HFFc6 (cell line): ENCODE results near the gene FGFR3. TPM values are rescaled to one million over a fixed set of nuclear protein-coding genes. Genes with fewer than 3 reads are reported as not detected.

Source experiments
- DNase-seq: peaks from one replicate; pipeline ENCODE4 v3.0.0-alpha.2; 2018
- H3K27ac Mint-ChIP-seq: 2 replicates; pipeline ENCODE4 v1.8.0; 2020; ENCODE audit warnings: mild to moderate bottlenecking, mixed read lengths
- H3K27me3 Mint-ChIP-seq: 2 replicates; pipeline ENCODE4 v1.8.0; 2021; ENCODE audit warnings: mild to moderate bottlenecking, moderate library complexity, mixed read lengths; ENCODE audit not compliant: insufficient read depth
- H3K36me3 Mint-ChIP-seq: 2 replicates; pipeline ENCODE4 v1.8.0; 2021; ENCODE audit warnings: low read depth, mixed read lengths
- H3K4me1 Mint-ChIP-seq: 2 replicates; pipeline ENCODE4 v1.8.0; 2020; ENCODE audit warnings: low read depth, mixed read lengths
- H3K4me3 Mint-ChIP-seq: 2 replicates; pipeline ENCODE4 v1.8.0; 2020; ENCODE audit warnings: mild to moderate bottlenecking, moderate library complexity, mixed read lengths
- H3K9me3 Mint-ChIP-seq: 2 replicates; pipeline ENCODE4 v1.8.0; 2020; ENCODE audit warnings: mild to moderate bottlenecking, mixed read lengths
- CTCF ChIP-seq: fragments of 200-600 bp; sonication (generic); IDR thresholded peaks from 2 replicates; pipeline ENCODE4 v1.5.0; 2021; ENCODE audit warnings: antibody characterized with exemption, mild to moderate bottlenecking
- total RNA-seq, 6 experiments: library from RNA; stranded (reverse); fragmentation: NEBNext Ultra II Directional; extraction: Animal tissue kit (Norgen Biotek cat#: 25700); gene quantifications; 2 replicates in 1 of 6; 3 replicates in 5 of 6; pipeline ENCODE4 v1.2.3, GENCODE V29; 2021

Gene FGFR3
- total RNA-seq, 6 experiments from 2014 or later, result 0.59 to 1.6 (median 0.75) TPM

DNA sequence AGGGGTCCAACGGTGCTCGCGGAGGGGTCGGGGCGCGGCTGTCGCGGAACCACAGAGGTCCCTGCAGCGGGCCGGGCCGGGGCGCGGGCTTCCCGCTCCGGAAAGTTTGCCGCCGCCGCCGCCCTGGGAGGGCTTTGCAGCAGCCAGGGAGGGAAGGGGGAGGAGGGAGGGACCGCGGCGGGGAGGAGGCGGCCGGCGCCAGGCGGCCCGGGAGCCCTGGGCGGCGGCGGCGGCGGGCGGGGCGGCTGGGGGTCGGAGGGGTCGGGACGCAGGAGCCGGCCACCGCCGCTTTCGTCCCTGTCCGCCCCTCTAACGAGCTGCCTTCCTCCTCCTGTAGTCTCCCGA, 375 bp downstream of the FGFR3 start:
- peaks cover 14% of the 10 kb centered on the region for H3K27me3 Mint-ChIP-seq
- no peak overlapping the region for H3K27ac Mint-ChIP-seq
- no peaks in the 10 kb centered on the region for H3K36me3 Mint-ChIP-seq
- H3K9me3 Mint-ChIP-seq, result no peaks in the 10 kb centered on the region
- no peak overlapping the region for H3K4me3 Mint-ChIP-seq
- no peaks in the 10 kb centered on the region for H3K4me1 Mint-ChIP-seq
- no peak for TF ChIP-seq CTCF
- DNase-seq, result no peak

DNA sequence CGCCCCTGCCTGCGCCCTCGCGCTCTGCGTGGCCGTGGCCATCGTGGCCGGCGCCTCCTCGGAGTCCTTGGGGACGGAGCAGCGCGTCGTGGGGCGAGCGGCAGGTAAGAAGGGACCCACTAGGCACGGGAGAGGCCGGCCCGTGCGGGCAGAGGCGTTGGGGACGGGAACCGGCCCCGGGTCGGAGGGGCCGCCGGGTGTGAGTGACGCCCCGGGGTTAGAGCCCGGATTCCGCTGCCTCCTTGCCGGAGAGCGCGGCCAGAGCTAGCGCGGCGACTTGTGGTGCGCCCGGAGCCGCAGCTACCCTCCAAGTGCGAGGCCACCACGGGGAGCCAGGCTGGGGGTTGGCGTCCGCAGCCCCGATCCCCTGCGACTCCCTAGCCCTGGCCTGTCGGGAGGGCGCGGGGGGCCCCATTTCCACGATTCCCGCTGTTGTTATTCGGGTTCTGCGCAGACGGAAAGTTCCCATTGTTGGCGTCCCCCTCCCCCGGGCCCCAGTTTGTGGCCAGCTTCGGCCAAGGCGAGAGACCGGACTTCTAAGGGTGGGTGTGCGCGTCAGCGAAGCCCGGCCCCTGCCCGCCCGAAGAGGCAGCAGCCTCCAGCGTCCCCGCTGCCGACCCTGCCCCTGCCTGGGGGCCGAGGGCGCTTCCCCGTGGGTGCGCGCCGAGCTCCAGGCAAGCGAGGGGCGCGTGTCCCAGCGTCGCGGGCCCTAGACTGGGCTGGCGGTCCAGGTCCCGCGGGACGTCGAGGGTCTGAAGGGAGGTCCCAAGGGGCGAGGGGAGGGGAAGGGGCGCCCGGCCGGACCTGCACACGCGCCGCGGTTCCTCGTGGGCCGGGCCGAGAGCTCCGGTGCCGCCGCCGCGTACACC, 1.1 kb downstream of the FGFR3 start:
- DNase-seq, result no peak
- H3K4me3 Mint-ChIP-seq, result no peak overlapping the region
- TF ChIP-seq CTCF, result no peak
- H3K4me1 Mint-ChIP-seq, result no peaks in the 10 kb centered on the region
- H3K36me3 Mint-ChIP-seq, result no peaks in the 10 kb centered on the region
- no peaks in the 10 kb centered on the region for H3K9me3 Mint-ChIP-seq
- no peak overlapping the region for H3K27ac Mint-ChIP-seq
- peaks cover 14% of the 10 kb centered on the region for H3K27me3 Mint-ChIP-seq

DNA sequence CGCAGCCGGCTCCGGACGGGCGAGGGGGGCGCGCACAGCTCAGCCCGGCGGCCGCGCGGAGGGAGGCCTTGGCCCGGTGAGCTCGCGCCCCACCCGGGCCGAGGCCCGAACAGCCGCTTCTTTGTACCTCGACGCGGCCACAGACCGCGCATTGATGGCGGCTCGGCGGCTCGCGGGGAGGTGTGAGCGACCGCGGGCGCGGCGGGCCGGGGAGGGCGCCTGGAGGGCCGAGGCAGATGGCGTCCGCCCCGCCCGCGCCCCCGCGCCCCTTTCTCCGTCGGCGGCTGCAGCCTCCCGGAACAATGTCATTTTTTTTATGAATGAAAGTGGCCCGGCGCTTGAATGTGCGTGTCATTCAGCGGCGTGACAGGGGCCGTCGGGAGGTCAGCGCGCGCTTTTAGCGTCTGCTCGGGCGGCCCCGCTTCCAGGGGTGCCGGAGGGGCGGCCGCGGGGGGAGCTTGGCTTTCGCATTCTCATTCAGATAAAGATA, 1.8 kb downstream of the FGFR3 start:
- Mint-ChIP-seq H3K27ac (no peak overlapping the region), H3K9me3 (no peaks in the 10 kb centered on the region), H3K27me3 (peaks cover 15% of the 10 kb centered on the region), H3K4me3 (no peak overlapping the region), H3K4me1 (no peaks in the 10 kb centered on the region), H3K36me3 (no peaks in the 10 kb centered on the region)
- no peak for TF ChIP-seq CTCF
- no peak for DNase-seq

DNA sequence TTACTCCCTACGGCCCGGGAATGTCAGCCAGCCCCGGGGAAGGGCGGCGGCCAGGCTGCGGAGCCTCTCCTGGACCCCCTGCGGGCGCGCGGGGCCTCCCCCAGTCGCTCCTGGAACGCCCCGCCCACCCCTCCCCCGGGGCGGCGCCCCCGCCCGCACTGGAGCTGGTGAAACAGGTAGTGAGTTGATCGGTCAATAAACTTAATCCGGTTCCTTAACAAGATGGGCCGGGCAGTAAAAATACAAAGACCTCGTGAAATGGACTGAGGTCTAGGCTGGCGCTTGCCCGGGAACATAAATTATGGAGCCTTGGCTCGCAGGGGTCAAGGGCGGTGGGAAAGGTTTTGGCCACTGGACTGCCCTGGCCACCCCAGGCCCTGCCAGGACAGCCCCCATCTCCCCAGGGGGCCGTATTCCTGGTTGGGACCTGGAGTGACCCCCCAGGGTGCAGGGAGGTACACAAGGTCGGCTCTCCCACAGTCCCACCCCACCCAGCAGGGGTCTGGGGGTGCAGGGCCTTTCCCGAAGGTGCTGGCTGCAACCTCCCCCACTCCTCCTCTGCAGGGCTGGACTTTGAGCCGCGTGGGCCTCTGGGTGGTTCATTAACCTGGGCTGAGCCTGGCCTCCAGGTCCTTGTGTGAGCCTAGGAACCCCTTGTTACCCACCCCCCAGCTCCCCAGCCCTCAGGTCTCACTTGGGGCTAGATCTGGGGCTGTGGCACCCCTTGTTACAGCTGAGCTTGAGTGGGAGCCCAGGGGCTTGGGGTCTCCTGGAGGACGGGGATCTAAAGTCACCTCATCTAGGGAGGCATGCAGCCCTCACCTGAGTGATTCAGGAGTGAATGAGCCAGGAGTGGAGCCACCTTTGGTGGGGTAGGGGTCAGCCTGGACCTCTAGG, 2.5 kb downstream of the FGFR3 start:
- no peaks in the 10 kb centered on the region for H3K4me1 Mint-ChIP-seq
- H3K4me3 Mint-ChIP-seq, result no peak overlapping the region
- no peak for TF ChIP-seq CTCF
- peaks cover 12% of the 10 kb centered on the region for H3K27me3 Mint-ChIP-seq
- no peaks in the 10 kb centered on the region for H3K36me3 Mint-ChIP-seq
- no peak for DNase-seq
- no peaks in the 10 kb centered on the region for H3K9me3 Mint-ChIP-seq
- H3K27ac Mint-ChIP-seq, result no peak overlapping the region

- Mint-ChIP-seq H3K4me3 (no peak overlapping the region), H3K27me3 (peaks cover 7% of the 10 kb centered on the region), H3K4me1 (no peaks in the 10 kb centered on the region), H3K36me3 (no peaks in the 10 kb centered on the region), H3K9me3 (no peaks in the 10 kb centered on the region), H3K27ac (no peak overlapping the region)
- DNase-seq, result no peak
- no peak for TF ChIP-seq CTCF
Measured at GRCh38 chr4:1796486-1797204, 3.6 kb downstream of the FGFR3 start.
